HG03442 (cell line): ENCODE measurements around the gene C4B.

ENCODE experiments used
- ATAC-seq: cut with Tn5 transposase; IDR thresholded peaks from one replicate; pipeline ENCODE4 v1.9.1; 2021; ENCODE audit warnings: mild to moderate bottlenecking, moderate library complexity; ENCODE audit not compliant: unreplicated experiment

The C4B gene

GRCh38 chr6:32075781-32076180, 61.2 kb downstream of the C4B start:
- no peak for ATAC-seq

GRCh38 chr6:32076321-32076809, 61.8 kb downstream of the C4B start:
- no peak for ATAC-seq

- no peak for ATAC-seq
Observed at GRCh38 chr6:32079566-32080290, 65.1 kb downstream of the C4B start.

- ATAC-seq: no peak
Observed at GRCh38 chr6:32081168-32081990, 66.8 kb downstream of the C4B start.

DNA sequence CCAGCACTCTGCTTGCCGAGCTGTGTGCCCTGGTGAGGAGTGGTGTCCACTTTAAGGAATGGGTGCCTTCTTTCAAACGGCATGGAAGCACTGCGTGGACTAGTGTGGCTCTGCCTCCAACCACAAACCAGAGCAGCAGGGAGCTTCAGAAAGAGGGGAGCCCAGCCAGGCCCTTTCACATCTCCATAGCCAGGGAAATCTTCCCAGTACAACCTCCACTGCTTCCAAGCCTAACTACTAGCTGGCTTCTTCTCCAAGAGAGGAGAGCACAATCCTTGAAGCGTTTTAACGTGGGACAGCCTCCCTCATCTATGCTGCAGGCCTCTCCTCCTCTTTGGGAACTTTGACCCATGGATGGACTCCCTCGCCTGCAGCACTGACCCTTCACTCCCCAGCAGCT, 67.9 kb downstream of the C4B start:
- ATAC-seq: no peak

DNA sequence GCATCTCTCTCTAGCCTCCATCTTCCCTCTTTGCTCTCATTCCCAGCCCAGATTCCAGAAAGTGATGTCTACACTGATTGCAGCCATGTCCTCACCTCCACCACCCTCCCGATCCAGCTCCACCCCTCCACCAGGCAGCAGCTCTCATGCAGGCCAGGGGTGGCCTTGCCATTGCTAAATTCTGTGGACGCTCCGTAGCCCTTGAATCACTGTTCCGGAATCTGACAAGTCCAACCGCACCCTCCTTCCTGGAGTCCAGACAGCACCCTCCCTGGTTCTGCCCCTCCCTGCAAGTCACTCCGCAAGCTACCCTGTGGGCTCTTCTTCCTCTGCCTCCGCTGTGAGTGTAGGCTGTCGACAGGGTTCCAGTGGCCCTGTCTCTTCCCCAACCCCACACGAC, 68.3 kb downstream of the C4B start:
- no peak for ATAC-seq

DNA sequence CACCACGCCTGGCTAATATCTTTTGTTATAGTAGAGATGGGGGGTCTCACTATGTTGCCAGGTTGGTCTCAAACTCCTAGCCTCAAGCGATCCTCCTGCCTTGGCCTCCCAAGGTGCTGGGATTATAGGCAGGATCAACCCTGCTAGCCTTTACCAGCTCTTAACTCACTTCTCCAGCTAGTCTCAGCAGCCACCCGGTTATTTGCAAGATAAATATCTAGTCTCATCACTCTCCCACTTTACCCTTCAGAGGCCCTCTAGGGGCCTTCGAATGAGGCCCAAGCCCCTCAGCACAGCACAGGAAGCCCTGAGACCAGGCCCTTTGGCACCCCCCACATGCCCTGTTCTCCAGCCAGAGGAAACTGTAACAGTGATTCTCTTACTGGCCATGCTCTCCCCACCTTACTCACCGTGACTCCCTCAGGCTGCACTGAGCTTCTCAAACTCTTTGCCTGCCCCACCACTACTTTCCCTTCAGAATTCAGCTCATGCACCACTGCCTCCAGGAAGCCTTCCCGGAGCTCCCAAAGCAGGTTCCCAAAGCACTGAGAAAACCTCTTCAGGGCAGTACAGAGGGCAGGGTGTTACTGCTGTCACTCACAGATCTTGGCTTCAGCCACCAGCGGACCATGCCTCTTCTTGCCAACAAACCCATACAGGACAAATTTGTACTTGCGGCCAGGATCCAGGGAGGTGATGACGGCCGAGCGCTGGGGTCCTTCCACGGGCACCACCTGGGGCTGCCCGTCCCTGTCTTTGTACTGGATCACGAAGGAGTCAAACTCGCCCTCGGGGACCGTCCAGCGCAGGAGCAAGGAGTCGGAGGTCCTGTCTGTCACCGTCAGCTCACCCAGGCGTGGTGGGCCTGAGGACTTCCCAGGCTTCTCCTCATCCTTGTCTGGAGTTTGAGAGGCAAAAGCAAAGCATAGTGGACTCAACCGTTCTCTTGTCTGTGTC, 69.5 kb downstream of the C4B start:
- no peak for ATAC-seq

GRCh38 chr6:32084780-32085179, 70.2 kb downstream of the C4B start:
- no peak for ATAC-seq
